Endothelial cell of umbilical vein (primary cell): ENCODE data around the gene DNHD1.

Source experiments
- POLR2A ChIP-seq: IDR thresholded peaks from 2 replicates; pipeline ENCODE4 v1.6.1; 2012; ENCODE audit warnings: low read depth, mild to moderate bottlenecking, control low read depth, low read length
- POLR2AphosphoS5 ChIP-seq: IDR thresholded peaks from 2 replicates; pipeline ENCODE4 v1.6.1; 2012; ENCODE audit warnings: low read depth, mild to moderate bottlenecking, control low read depth, low read length, moderate library complexity; ENCODE audit not compliant: insufficient read depth

- TF ChIP-seq POLR2AphosphoS5 (no peak), POLR2A (no peak)
These were observed 113.5 kb downstream of the DNHD1 start for GRCh38 chr11:6610591-6610990.
